ACHN (cell line): ENCODE measurements around the gene ADGRL2.

Experiments used
- DNase-seq: peaks from one replicate; pipeline ENCODE4 v3.0.0-alpha.2; 2015
- in situ Hi-C: cut with HindIII; loops from 2 replicates; pipeline ENCODE4 v1.10.0; 2017; ENCODE audit warnings: low sequenced_read_pairs, low pct_ligation_motif_present, low pct_unique_long_range_greater_than_20kb

Gene ADGRL2

DNA sequence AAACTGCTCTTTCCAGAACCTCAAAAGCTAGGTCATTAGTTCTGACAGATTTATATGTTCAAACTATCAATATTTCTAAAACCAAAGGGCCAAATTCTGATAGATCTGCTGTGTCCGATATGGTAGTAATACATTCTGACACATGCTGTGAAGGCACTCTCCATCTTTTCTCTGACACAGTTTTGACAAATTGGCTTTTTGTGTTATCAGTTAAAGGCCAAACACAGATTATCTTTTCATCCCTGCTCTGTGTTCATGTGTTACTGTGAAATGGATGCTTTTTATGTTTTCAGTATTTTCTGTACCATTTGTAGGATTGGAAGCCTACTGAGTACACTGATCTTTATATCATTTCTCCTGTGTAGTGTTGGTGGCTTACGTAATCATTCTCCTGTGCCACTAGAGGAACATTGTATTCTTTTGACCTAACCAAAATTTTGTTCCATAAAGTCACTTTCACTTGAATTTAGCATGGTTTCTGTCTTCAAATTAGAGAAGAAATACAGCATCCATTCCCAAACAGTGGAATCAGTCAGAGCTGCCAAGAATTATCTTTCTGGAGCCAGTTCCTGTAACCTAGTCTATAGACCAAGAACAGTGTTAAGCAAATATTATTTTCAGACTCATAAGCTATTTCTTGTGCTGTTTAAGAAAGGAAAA is 137.2 kb downstream of the ADGRL2 start:
- no peak for DNase-seq
- in situ Hi-C loops, result no loop called here

DNA sequence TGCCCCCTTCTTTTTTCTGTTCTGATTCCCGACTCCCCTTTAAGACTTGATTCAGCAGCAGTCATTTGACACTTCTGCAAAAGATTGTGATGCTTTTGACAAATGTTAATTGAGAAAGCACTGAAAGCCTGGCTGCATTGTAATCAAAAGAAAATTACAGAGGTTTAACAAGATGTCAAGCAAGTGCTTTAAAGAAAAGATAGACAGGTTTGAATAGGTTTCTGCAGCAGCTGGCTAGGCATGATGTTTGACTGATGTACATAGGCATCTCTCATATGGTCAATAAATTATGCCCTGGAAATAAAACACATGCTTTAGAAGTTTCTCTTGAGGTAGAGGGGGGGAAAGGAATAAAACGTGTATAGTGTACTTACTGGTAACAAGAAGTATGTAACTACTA is 147.8 kb downstream of the ADGRL2 start:
- in situ Hi-C loops, result no loop called here
- no peak for DNase-seq

DNA sequence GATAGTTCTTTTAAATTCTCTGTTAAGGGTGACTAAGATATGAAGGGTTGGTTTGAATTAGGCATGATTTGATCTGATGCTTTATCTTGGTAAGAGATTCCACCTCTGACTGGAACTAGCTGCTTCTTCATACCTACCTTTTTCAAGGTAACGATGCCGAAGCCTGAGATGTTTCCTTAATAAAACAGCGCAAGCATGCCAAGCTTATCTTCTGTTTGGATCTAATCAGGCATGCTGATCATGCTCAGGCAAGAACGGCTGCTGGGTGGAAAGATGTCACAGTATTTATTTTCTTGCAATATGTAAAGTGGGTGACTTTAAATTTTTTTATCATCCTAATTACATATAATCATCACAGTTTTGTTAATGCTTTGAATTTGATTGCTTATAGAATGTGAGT is 148.7 kb downstream of the ADGRL2 start:
- DNase-seq, result no peak
- in situ Hi-C loops, result no loop called here

DNA sequence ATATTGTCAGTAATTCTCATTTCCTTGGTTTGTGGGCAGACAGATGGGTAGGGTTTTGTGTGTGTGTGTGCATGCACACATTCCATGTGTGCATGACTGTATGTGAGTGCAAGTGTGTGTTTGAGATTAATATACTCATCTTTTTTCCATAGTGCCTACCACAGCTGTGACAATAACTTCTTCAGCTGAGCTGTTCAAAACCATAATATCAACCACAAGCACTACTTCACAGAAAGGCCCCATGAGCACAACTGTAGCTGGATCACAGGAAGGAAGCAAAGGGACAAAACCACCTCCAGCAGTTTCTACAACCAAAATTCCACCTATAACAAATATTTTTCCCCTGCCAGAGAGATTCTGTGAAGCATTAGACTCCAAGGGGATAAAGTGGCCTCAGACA is 149.3 kb downstream of the ADGRL2 start:
- no peak for DNase-seq
- in situ Hi-C loops, result no loop called here

DNA sequence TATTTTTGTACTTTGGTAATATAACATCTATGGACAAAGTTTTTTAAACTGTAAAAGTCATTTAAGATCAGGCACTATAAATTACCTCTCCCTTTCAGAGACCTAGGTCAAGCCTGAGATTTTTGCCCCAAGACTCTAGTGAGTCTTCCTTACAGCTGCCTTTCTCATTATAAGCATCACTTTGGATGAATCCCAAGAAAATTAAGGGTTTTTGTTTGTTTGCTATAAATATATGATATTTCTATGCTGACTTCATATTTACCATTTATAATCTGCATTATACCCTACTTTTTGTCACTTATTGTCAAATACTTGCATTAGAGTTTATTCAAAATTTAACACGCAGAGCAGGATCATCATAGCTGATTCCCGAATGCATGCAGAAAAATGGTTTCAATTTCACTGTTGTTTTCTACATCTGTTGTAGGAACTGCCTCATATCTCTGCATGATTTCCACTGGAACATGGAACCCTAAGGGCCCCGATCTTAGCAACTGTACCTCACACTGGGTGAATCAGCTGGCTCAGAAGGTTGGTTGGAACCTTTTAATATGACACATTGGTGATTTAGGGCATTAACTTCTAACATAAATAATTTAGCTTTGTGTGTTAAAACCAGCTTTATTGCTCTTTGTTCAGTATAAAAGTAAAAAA is 150.0 kb downstream of the ADGRL2 start:
- in situ Hi-C loops, result no loop called here
- DNase-seq, result no peak

DNA sequence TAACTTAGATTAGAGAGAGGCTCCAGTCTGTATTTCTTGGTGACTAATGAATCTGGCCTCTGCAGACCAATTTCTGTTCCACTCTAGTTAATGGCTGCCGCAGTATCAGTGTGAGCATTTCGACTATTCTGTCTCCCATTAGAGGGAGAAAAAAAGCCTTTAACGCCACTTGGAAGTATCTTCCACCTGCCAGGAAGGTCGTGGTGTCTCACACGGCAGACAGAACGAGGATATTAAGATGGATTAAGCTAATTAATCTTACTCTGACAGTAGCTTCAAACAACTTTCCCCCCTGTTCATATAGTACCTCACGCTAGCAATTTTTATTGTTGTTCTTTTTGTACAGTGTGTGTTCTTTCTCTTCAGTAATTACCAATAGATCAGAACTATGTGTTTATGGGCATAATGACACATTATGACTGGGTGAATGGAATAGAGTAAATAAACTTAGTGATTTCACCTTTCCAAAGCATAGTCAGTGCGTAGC is 153.8 kb downstream of the ADGRL2 start:
- DNase-seq, result no peak
- in situ Hi-C loops, result no loop called here

DNA sequence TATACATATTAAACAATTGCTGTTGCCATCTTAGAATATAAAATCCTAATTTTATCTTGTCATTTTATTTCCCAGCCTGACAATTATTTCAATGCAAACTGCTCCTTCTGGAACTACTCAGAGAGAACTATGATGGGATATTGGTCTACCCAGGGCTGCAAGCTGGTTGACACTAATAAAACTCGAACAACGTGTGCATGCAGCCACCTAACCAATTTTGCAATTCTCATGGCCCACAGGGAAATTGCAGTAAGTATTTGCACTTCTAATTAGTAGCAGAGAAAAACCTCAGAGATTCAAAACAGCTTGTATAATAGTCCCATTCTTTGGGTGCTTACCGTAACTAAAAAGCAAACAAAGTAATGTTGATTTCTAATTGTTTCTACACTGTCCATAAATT is 167.2 kb downstream of the ADGRL2 start:
- in situ Hi-C loops, result no loop called here
- no peak for DNase-seq

DNA sequence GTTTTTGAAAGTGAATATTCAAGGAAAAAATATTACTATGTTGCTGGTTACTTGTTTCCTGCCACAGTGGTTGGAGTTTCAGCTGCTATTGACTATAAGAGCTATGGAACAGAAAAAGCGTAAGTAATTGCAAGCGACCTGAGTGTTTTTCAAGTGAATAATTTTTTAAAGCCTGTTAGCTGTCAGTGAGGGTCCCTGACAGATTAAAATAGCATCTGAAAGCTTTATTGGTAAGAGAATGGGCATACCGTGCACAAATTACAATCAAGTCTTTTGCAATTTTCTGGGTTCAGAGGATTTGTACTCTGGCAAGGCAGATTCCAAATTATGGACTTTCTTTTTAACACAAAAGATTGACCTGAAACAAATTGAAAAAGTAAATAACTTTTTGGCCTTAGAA is 169.7 kb downstream of the ADGRL2 start:
- in situ Hi-C loops, result no loop called here
- DNase-seq, result no peak

DNA sequence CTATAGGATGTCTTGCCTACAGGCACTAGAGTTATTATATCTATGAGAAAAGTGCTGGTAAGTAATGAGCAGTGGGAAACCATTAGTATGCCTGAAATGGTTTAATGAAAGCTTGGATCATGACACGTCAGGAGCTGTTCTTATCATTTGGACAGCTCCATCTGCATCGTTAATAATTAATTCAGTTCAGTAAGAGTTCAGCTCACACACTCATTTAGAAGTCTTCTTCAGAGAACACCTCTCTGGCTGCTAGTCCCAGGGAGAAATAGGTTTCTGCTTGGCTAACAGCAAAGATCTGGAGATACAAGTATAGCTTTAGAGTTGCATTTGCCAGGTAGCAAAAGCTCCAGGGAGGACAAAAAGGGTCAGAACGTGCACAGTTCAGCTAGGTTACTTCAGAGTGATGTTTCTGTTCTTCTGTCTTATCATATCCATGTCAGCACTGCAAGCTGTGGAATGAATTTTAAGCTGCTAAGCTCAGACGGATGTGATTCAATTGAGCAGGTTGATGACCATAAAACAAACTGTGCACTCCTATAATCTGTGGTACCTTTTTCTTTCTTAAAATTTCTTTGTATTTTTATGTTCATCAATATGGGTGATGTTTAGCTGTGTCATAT is 173.6 kb downstream of the ADGRL2 start:
- in situ Hi-C loops, result no loop called here
- DNase-seq, result peak; percentile 56

DNA sequence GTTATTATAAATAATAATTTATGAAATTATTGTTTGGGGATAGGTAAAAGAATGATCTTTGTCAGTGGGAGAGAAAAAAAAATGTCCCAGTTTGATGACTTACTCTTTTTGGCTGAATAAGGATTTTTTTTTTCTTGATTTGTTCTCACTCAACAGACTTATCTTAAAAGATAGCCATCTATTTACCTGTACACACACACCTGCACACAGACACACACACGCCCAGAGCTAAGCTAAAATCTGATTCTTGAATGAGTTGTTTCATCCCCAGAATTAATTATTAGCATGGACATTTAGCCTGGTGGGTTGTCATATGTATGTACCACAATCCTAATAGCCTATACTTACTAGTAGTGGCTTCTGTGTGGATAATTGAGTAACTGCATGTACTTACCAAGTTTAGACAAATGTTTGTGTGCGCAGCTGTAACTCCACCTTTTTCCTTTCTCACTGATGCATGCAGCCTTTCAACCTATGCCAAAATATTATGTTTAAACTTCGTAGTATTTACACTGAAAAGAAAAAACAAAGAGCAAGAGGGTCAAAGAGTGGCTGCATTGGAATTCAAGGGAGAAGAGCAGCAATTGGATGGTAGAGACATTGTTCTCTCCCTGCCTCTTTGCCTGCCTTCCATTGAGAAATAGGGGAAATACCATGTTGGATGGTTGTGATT is 174.3 kb downstream of the ADGRL2 start:
- DNase-seq, result no peak
- in situ Hi-C loops, result no loop called here

DNA sequence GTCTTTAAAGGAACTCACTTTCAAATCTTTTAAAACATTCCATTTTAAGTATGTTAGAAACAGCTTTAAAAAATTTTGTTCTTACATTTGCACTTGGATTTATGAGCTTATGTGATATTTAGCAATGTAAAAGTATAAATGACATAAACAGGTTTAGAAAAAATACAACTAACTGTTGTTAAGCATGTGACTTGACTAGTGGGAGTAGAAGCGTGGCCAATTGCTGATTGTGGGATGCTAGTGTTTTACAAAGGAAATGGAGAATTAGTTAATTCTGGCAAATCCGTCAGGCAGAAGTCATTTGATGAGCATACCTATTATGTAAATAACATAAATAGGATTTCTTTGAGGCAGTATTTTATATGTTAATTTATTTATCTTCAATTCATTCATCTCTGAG is 175.8 kb downstream of the ADGRL2 start:
- in situ Hi-C loops, result no loop called here

DNA sequence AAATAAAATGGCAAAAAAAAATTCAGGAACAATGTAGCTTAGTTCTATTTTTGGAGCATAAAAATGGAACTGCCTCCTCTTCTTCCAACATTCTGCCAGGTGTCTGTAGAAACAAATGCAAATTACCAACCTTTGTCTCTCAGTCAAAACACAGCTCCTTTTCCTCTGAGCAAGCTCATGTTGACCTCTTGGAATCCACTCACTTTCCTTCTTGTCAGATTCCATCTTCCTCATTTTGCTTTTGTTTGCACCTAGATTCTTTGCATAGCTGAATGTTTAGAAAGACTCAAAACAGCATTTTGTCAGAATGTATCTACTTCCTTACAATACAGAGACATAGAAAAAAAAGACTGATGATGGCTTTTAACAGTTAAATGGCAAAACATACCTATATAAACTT is 178.2 kb downstream of the ADGRL2 start:
- no peak for DNase-seq
- in situ Hi-C loops, result no loop called here

More for the DNA sequence above, 175.8 kb downstream of the ADGRL2 start:
- no peak for DNase-seq

DNA sequence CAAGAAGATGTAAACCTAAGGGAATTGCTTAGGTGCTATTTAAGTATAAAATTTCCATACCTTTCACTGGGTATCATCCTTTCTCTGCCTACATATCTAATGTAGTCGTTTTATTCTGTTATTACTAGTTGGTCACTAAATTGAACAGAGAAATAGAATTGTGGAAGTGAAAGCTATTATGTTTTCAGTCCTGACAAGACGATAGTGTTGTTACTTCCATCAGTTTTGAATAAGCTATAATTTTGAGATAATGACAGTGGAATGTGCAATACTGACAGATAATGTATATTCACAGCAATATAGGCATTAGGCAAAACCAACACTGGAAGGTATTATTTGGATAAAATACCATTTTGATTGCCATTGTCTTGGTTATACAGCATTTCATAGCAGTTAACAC is 181.8 kb downstream of the ADGRL2 start:
- no peak for DNase-seq
- in situ Hi-C loops, result no loop called here

DNA sequence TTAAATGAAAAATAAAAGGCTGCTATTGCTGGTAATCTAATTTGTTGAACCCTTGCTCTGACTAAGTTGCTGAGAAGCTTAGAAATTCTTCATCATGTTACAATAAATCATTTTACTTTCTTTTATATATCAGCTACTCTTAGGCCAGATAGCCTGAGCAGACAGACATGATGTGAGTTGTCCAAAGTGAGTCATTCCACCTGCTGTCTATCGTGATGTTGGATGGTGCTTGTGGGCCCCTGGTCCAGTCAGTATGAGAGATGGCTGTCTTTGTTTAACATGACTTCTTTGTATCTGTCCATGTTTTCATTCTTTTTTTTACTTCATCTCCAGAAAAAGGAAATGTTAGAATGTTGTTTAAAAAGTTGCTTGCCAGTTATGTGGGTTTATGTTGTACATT is 188.8 kb downstream of the ADGRL2 start:
- DNase-seq, result no peak
- in situ Hi-C loops, result no loop called here

DNA sequence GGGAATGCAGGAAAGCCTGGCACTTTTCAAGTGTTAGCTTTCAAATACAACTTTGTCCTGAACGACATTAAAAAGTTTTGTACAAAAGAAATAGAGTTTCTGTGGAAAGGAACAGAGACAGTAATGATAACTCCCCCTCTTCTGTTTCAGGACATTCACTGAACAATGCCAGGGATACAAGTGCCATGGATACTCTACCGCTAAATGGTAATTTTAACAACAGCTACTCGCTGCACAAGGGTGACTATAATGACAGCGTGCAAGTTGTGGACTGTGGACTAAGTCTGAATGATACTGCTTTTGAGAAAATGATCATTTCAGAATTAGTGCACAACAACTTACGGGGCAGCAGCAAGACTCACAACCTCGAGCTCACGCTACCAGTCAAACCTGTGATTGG is 189.5 kb downstream of the ADGRL2 start:
- in situ Hi-C loops, result no loop called here
- DNase-seq, result no peak

DNA sequence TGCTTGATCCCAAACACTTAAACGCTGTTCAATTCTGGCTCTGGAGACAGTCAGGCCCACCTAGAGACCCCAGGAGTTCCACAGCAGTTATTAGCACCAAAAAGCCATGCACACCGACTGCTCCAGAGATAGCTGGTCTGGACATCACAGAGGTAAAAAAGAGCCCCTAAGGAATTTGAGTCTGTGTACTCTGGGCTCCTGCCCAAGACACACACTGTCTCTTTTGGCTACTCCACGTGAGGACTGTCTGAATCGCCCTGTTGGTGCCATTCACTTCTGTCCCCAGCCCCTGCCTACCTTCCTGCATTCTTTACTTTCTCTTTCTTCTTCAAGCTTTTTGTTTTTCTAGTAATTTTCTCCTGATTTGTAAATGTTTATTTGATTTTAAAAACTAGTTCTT is 197.4 kb downstream of the ADGRL2 start:
- in situ Hi-C loops, result no loop called here
- DNase-seq, result no peak

DNA sequence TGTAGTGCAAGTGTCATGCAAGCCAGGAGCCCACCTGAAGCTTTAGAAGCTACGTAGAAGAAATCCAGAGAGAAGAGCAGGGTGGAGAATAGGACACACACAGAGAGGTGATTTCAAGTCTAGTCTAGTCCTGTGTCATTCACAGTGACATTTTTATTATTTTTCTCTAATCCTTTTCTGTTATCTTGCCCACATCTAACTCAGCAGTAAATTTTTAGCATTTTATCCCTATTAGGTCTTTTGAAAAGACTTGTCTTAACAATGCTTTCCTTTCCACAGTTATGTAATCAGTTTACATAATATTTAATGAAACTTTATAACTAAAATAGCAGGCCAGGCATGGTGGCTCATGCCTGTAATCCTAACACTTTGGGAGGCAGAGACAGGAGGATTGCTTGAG is 198.6 kb downstream of the ADGRL2 start:
- no peak for DNase-seq

DNA sequence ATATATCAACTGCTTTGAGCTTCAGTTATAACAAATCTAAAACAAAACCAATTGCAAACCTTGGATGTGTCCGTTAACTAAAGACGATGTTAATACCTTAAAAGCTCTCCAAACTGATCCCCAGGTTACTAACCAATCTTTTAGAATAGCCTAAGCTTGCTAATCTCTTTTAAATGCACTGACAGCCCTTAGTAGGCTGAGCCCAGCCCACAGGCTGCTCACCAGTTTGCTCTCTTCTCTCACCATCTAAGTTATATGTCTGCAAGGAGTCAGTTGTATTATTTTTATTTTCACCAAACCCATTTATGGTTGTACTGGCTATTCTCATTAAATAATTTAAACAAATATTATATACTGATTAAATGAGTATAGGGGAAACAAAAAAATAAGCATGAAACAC is 199.5 kb downstream of the ADGRL2 start:
- DNase-seq, result no peak
- in situ Hi-C loops, result no loop called here

More for the DNA sequence above, 198.6 kb downstream of the ADGRL2 start:
- in situ Hi-C loops, result no loop called here

DNA sequence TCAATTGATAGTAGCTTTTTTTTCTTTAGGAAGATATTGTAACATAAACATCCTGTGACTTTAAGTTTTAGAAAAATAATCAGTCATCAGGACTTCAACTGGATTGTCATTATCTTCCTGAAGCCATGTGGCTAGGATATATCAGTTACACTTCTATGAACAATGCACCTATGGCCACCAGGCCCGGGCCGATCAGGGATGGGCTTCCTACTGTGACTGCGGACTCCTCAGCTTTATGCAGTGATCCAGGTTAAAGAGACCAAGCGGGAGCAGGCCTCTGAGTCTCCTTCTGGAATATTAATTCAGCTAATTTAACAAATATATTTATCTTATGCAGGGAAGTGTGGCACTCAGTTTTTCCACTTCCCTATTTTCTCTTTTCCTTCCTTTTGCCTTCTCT is 200.6 kb downstream of the ADGRL2 start:
- in situ Hi-C loops, result no loop called here
- DNase-seq, result no peak
